Endodermal cell (in vitro differentiated cells): ENCODE results near the gene CLEC4G. TPM values are rescaled to one million over a fixed set of nuclear protein-coding genes. Genes with fewer than 3 reads are reported as not detected.
A peak's percentile ranks its signal among the peaks of the same experiment; 100 is the strongest.

ENCODE experiments used
- DNase-seq: peaks from one replicate; pipeline ENCODE4 v3.0.0-alpha.2; 2017
- H3K27ac ChIP-seq: 2 replicates; pipeline ENCODE4 v1.5.1; 2013; ENCODE audit warnings: mild to moderate bottlenecking, low read depth, low read length, moderate library complexity
- H3K27me3 ChIP-seq: 2 replicates; pipeline ENCODE4 v1.6.1; 2013; ENCODE audit warnings: mild to moderate bottlenecking, low read length, moderate library complexity; ENCODE audit not compliant: insufficient read depth, control insufficient read depth, poor library complexity, severe bottlenecking
- H3K36me3 ChIP-seq: 2 replicates; pipeline ENCODE4 v1.7.0; 2013; ENCODE audit warnings: mild to moderate bottlenecking, low read length, moderate library complexity; ENCODE audit not compliant: control insufficient read depth, insufficient read depth
- H3K4me1 ChIP-seq: one replicate; pipeline ENCODE4 v1.7.0; 2013; ENCODE audit warnings: low read length; ENCODE audit not compliant: control insufficient read depth, insufficient read depth
- H3K4me3 ChIP-seq: 2 replicates; pipeline ENCODE4 v1.5.1; 2013; ENCODE audit warnings: mild to moderate bottlenecking, low read length, moderate library complexity
- H3K9ac ChIP-seq: 2 replicates; pipeline ENCODE4 v1.6.1; 2013; ENCODE audit warnings: mild to moderate bottlenecking, low read length, moderate library complexity; ENCODE audit not compliant: poor library complexity, severe bottlenecking; ENCODE audit errors: extremely low read depth
- H3K9me3 ChIP-seq: 2 replicates; pipeline ENCODE4 v1.6.1; 2013; ENCODE audit warnings: mild to moderate bottlenecking, low read length, moderate library complexity; ENCODE audit not compliant: control insufficient read depth
- H3K27ac Mint-ChIP-seq: 2 replicates; pipeline ENCODE4 v1.8.0; 2020; ENCODE audit warnings: mixed read lengths
- H3K27me3 Mint-ChIP-seq: 2 replicates; pipeline ENCODE4 v1.8.0; 2021; ENCODE audit warnings: mild to moderate bottlenecking, mixed read lengths; ENCODE audit not compliant: insufficient read depth
- H3K36me3 Mint-ChIP-seq: 2 replicates; pipeline ENCODE4 v1.8.0; 2020; ENCODE audit warnings: low read depth, mixed read lengths
- H3K4me1 Mint-ChIP-seq: 2 replicates; pipeline ENCODE4 v1.8.0; 2020; ENCODE audit warnings: mixed read lengths
- H3K4me3 Mint-ChIP-seq: 2 replicates; pipeline ENCODE4 v1.8.0; 2020; ENCODE audit warnings: mild to moderate bottlenecking, moderate library complexity, mixed read lengths
- H3K9me3 Mint-ChIP-seq: 2 replicates; pipeline ENCODE4 v1.8.0; 2020; ENCODE audit warnings: mild to moderate bottlenecking, mixed read lengths
- CTCF ChIP-seq: fragments of 200-600 bp; sonication (generic); conservative IDR thresholded peaks from 2 replicates; pipeline ENCODE4 v1.5.0; 2021; ENCODE audit warnings: antibody characterized with exemption, mild to moderate bottlenecking
- WGBS, 2 experiments: methylation state at CpG; one replicate each; pipeline versions ENCODE4 v1.1.5 to v1.1.7; 2013; ENCODE audit warnings: missing lambda C conversion rate in 2 of 2, mixed read lengths in 1 of 2; ENCODE audit not compliant: insufficient coverage in 1 of 2, insufficient read length in 1 of 2; 5-methylcytosine and 5-hydroxymethylcytosine counted together
- total RNA-seq, 2 donors: library from RNA; stranded (reverse); fragmentation: NEBNext Ultra II Directional in 1 of 2; extraction: Animal tissue kit (Norgen Biotek cat#: 25700) in 1 of 2; gene quantifications; 2 replicates in 1 of 2; 3 replicates in 1 of 2; pipeline ENCODE4 v1.2.1, GENCODE V29; 2021

Gene CLEC4G
- total RNA-seq, 2 donors from 2014 or later = not detected

DNA sequence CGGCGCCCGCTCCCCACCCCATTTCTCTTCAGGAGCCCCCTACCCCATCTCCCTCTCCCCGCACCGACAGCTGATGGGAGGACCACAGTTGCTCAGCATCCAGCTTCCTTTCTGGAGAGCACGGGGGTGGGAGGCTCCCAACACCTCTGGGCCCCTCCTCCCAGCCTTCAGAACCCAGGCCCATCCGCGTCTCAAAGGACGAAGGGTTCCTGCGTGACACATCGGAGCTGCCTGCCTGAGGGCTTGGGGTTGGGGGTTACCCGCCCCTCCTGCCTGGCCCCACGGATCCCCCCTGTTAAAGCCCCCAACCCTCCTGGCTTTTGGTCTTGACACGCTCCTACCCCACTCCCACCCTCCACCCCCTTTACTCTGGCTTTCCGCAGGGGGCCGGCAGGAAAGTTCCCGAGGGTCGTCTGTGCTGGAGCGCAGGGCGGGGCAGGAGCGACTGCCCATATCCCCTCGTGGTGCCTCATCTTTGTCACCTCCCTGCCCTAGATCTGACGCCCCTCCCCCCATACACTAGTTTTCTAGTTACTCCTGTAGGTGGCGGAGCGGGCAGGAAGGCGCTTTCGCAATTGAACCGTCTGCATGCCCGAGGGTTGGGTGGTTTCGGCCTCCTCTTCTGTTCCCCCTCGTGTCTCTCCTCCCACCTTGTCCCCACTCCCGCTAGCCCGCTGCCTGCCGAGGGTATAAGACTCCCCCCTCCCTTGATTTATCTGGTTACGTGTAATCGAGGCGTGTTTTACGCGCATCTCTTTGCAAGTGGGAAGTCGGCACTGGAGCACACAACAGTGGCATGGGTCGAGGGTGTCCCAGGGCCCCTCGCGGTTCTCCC is 50.4 kb downstream of the CLEC4G start:
- no peaks in the 10 kb centered on the region for H3K4me1 ChIP-seq
- Mint-ChIP-seq H3K4me1 (peaks cover 8% of the 10 kb centered on the region), H3K36me3 (peaks cover 18% of the 10 kb centered on the region), H3K9me3 (no peaks in the 10 kb centered on the region), H3K4me3 (peak overlapping the region; percentile 77), H3K27ac (peak overlapping the region; percentile 85), H3K27me3 (peaks cover 25% of the 10 kb centered on the region)
- TF ChIP-seq CTCF = peak; percentile 65
- H3K27me3 ChIP-seq = peaks cover 21% of the 10 kb centered on the region
- H3K9me3 ChIP-seq = no peaks in the 10 kb centered on the region
- peak overlapping the region; percentile 87 for H3K4me3 ChIP-seq
- peak overlapping the region; percentile 57 for H3K9ac ChIP-seq
- DNase-seq = peak; percentile 93
- H3K36me3 ChIP-seq = peaks cover 13% of the 10 kb centered on the region
- WGBS, 2 experiments = 32 to 50% methylated on average over 26 to 43 of the region's 43 CpGs
- no peak overlapping the region for H3K27ac ChIP-seq

DNA sequence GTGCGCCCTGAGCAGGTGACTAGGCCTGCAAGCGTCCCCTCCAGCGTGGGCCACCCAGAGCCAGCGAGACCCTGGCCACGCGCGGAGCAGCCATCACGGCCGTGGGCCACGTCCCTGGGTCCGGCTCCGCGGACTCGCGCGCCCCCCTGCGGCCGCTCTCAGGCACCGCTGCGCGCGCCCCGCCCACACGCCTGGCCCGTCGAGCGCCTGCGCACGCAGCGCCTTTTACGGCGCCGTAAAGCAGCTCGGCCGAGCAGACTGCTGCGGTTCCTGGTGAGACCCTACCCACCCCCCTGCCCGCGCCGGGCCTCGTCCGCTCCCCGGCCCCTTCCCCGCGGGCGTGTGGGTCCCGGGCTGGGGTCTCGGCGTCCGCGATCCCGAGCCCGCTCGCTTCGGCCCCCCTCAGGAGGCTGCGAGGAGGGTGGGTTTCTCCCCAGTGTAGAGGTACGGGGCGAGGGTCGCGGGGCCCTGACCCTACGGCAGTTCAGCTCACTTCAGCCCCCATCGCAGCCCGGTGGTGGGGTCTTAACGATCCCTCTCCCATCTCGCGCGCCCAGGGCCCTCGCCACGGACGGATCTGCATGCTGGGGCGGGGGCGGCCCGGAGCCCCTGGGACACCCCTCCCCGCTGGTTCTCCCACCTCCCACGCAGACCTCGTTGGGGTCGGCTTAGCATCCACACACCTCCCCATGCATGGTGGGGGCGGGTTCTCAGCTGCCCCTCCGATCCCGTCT is 51.1 kb downstream of the CLEC4G start, which contains the start of gene TRAPPC5:
TSS of gene TRAPPC5 (plus strand) at position 228 of the 734 bp plus-strand sequence. CDS start 1,421 bp downstream, outside the sequence.
- Histone ChIP-seq H3K9ac (peak within 1 kb of the TSS; percentile 57), H3K4me3 (peak within 1 kb of the TSS; percentile 87), H3K9me3 (no peaks in the 10 kb centered on the region), H3K4me1 (no peaks in the 10 kb centered on the region), H3K36me3 (peaks cover 13% of the 10 kb centered on the region), H3K27me3 (peaks cover 28% of the 10 kb centered on the region), H3K27ac (no peak within 1 kb of the TSS)
- Mint-ChIP-seq H3K36me3 (peaks cover 18% of the 10 kb centered on the region), H3K4me3 (peak within 1 kb of the TSS; percentile 77), H3K4me1 (peaks cover 5% of the 10 kb centered on the region), H3K27me3 (peaks cover 33% of the 10 kb centered on the region), H3K9me3 (no peaks in the 10 kb centered on the region), H3K27ac (peak within 1 kb of the TSS; percentile 70)
- WGBS, 2 experiments = 0% methylated on average over 18 to 79 of the region's 79 CpGs
- TF ChIP-seq CTCF = peak; percentile 97
- peak; percentile 94 for DNase-seq

DNA sequence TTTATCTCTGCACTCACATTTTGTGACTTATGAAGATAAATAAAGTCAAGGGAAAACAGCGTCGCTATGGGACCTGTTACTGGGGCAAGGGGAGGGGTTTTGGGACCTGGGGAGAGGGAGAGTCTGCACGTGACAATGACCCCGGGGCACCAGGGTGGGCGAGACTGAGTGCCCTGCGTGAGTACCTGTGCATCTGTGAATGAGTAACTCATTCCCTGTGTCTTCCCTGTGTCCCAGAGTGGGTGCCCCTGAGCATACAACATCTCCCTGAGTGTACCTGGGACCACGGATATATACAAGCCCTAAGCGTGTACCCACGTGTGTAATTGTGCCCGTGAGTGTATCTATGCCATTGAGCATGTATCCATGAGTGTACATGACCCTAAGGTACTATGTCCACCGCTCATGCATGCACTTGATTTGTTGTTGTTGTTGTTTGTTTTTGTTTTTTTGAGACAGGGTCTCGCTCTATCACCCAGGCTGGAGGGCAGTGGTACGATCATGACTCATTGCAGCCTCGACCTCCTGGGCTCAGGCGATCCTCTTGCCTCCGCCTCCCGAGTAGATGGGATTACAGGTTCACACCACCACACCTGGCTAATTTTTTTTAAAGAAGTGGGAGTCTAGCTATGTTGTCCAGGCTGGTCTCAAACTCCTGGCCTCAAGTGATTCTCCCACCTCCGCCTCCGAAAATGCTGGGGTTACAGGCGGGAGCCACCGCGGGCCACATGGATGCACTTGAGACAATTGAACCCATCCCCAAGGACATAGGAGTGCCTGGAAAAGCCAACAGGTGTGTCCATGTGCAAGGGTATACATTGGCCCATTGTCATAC is 51.9 kb downstream of the CLEC4G start:
- H3K9me3 ChIP-seq = no peaks in the 10 kb centered on the region
- Mint-ChIP-seq H3K27me3 (peaks cover 34% of the 10 kb centered on the region), H3K4me3 (peak overlapping the region; percentile 77), H3K36me3 (peaks cover 15% of the 10 kb centered on the region), H3K27ac (no peak overlapping the region), H3K9me3 (no peaks in the 10 kb centered on the region), H3K4me1 (peaks cover 2% of the 10 kb centered on the region)
- H3K27me3 ChIP-seq = peaks cover 28% of the 10 kb centered on the region
- no peak overlapping the region for H3K9ac ChIP-seq
- H3K27ac ChIP-seq = no peak overlapping the region
- no peak for DNase-seq
- no peaks in the 10 kb centered on the region for H3K4me1 ChIP-seq
- WGBS, 2 experiments = 56 to 58% methylated on average over 20 to 22 of the region's 22 CpGs
- no peak for TF ChIP-seq CTCF
- peaks cover 13% of the 10 kb centered on the region for H3K36me3 ChIP-seq
- H3K4me3 ChIP-seq = peak overlapping the region; percentile 87
